ENCODE measurements around the gene SLFN5. TPM values are rescaled to one million over a fixed set of nuclear protein-coding genes. Genes with fewer than 3 reads are reported as not detected.

Gene SLFN5
- total RNA-seq, 1 experiment from 2014 or later = 17.3 TPM

- H3K27me3 ChIP-seq (ENCODE audit: insufficient read depth, low read depth) = peaks cover 25% of the 10 kb centered on the region; the same call in 1 of the 2 replicates
- no peaks in the 10 kb centered on the region for H3K36me3 ChIP-seq (ENCODE audit: low read depth)
- no peaks in the 10 kb centered on the region for H4K20me1 ChIP-seq (ENCODE audit: insufficient read depth)
- H2AFZ ChIP-seq = no peak overlapping the region
- DNase-seq = no peak
- no peaks in the 10 kb centered on the region for H3F3A ChIP-seq (ENCODE audit: insufficient read depth, low read depth)
- no peaks in the 10 kb centered on the region for H3K9me2 ChIP-seq (ENCODE audit: insufficient read depth)
- ChIA-PET POLR2A (ENCODE audit: unreplicated experiment) (no interaction called here), CTCF (no interaction called here)
- no TSS peak for BruUV-seq (replicated peaks)
- TF ChIP-seq CTCF (conservative IDR thresholded peaks at IDR 0.05) (no peak), EZH2 (IDR thresholded peaks at IDR 0.05; ENCODE audit: low read depth) (no peak)
- 0 out of 2 replicates have a peak, but pooled peaks cover 3% of the 10 kb centered on the region for H3K9me3 ChIP-seq (ENCODE audit: insufficient read depth, low read depth)
- no peak overlapping the region for H3K4me3 ChIP-seq
- H3K4me2 ChIP-seq = no peak overlapping the region
- H3K27ac ChIP-seq = no peak overlapping the region
- intact Hi-C loops (cut with micrococcal nuclease; ENCODE audit: unreplicated experiment) = no loop called here
- H3K4me1 ChIP-seq (replicated peaks; ENCODE audit: insufficient read depth) = no peaks in the 10 kb centered on the region
- H3K79me2 ChIP-seq (ENCODE audit: low read depth) = no peaks in the 10 kb centered on the region
These were observed 79.9 kb downstream of the SLFN5 start for GRCh38 chr17:35322749-35323148.

Other genes starting within 250 kb of the SLFN5 start
- 36.7 and 38.1 TPM in 2 replicates for gene RFFL, start 179.4 kb upstream of the SLFN5 start, total RNA-seq (2021)
- gene RAD51D, start 123.2 kb upstream of the SLFN5 start, total RNA-seq (2021) = 7.8 and 9.7 TPM in 2 replicates
- not detected in 2 replicates for gene FNDC8, start 121.5 kb upstream of the SLFN5 start, total RNA-seq (2021)
- gene NLE1, start 100.8 kb upstream of the SLFN5 start, total RNA-seq (2021) = 16.4 and 20.8 TPM in 2 replicates
- not detected in 2 replicates for gene UNC45B, start 95.3 kb upstream of the SLFN5 start, total RNA-seq (2021)
- not detected in 2 replicates for gene SLC35G3, start 48.7 kb upstream of the SLFN5 start, total RNA-seq (2021)
- gene SLFN11, start 130.5 kb downstream of the SLFN5 start, total RNA-seq (2021) = 0.46 and 0.53 TPM in 2 replicates
- 9.7 and 14.3 TPM in 2 replicates for gene SLFN12, start 189.4 kb downstream of the SLFN5 start, total RNA-seq (2021)
- gene SLFN13, start 205.7 kb downstream of the SLFN5 start, total RNA-seq (2021) = 22.1 and 38.5 TPM in 2 replicates